Esophagus muscularis mucosa (tissue), 4 donors: ENCODE results near the gene IFNLR1. TPM values are rescaled to one million over a fixed set of nuclear protein-coding genes. Genes with fewer than 3 reads are reported as not detected.
"Not testable (repeated sequence)": the region's sequence is repeated elsewhere in the genome, so short reads cannot be mapped to it uniquely, and the experiment has no call there.

Experiments
- DNase-seq: peaks from one replicate; pipeline ENCODE4 v3.0.0-alpha.2; 2017; ENCODE audit errors: extremely low spot score
- H3K27ac ChIP-seq, 4 donors: fragments of 200-600 bp; sonication (generic); replicated peaks in 1 of 4; 1 replicate in 3 of 4; 2 replicates in 1 of 4; pipeline ENCODE4 v1.5.1; 2016 to 2019; ENCODE audit warnings: mild to moderate bottlenecking in 1 of 4
- H3K27me3 ChIP-seq, 4 donors: fragments of 200-600 bp; sonication (generic); one replicate each; pipeline versions ENCODE4 v1.5.1 to v1.6.0; 2016 to 2019
- H3K36me3 ChIP-seq, 4 donors: fragments of 200-600 bp; sonication (generic); one replicate each; pipeline ENCODE4 v1.5.1; 2016 to 2019
- H3K4me1 ChIP-seq, 4 donors: fragments of 200-600 bp; sonication (generic); one replicate each; pipeline ENCODE4 v1.5.1; 2016 to 2019
- H3K4me3 ChIP-seq, 4 donors: fragments of 200-600 bp; sonication (generic); 1 replicate in 2 of 4; 2 replicates in 2 of 4; pipeline ENCODE4 v1.5.1; 2016 to 2019; ENCODE audit warnings: mild to moderate bottlenecking in 4 of 4, moderate library complexity in 1 of 4
- H3K9me3 ChIP-seq, 4 donors: fragments of 200-600 bp; sonication (generic); 1 replicate in 3 of 4; 2 replicates in 1 of 4; pipeline ENCODE4 v1.5.1; 2016 to 2019
- CTCF ChIP-seq, 3 experiments: fragments of 200-600 bp in 2 of 3; fragments of 450-650 bp in 1 of 3; sonication (generic) in 2 of 3; IDR thresholded peaks; one replicate each; pipeline ENCODE4 v1.5.1; 2017 to 2019; ENCODE audit warnings: antibody characterized with exemption in 3 of 3, mild to moderate bottlenecking in 2 of 3, moderate library complexity in 1 of 3
- EP300 ChIP-seq: sonication (generic); formaldehyde crosslinking; IDR thresholded peaks from one replicate; pipeline ENCODE4 v1.6.1; 2017; ENCODE audit warnings: antibody characterized with exemption
- POLR2A ChIP-seq: fragments of 450-650 bp; IDR thresholded peaks from one replicate; pipeline ENCODE4 v1.6.1; 2017; ENCODE audit warnings: antibody characterized with exemption, moderate library complexity, mild to moderate bottlenecking, low read depth
- POLR2AphosphoS5 ChIP-seq, 2 donors: sonication (generic); formaldehyde crosslinking; IDR thresholded peaks; one replicate each; pipeline ENCODE4 v1.6.1; 2017; ENCODE audit warnings: antibody characterized with exemption in 2 of 2
- WGBS: methylation state at CpG from one replicate; pipeline ENCODE4 v1.1.5; 2018; 5-methylcytosine and 5-hydroxymethylcytosine counted together
- intact Hi-C: fragments of 100-400 bp; cut with DNase I; formaldehyde crosslinking; loops from one replicate; pipeline ENCODE4 v1.15.1; 2023
- total RNA-seq, 4 donors: library from RNA; depleted of rRNA; stranded (reverse); fragments of >200 nt; gene quantifications; one replicate each; pipeline versions ENCODE4 v1.1.0 to v1.2.1, GENCODE V29; 2016

Gene IFNLR1
- total RNA-seq, 4 donors from 2014 or later = 0.50 to 2.0 (median 1.2) TPM

- Histone ChIP-seq H3K27ac (no peak overlapping the region), H3K27me3 (peaks cover 0 to 29% (median 0%) of the 10 kb centered on the region in 4 donors), H3K36me3 (no peaks in the 10 kb centered on the region), H3K4me3 (no peak overlapping the region), H3K9me3 (no peaks in the 10 kb centered on the region), H3K4me1 (peaks cover 0 to 8% (median 7%) of the 10 kb centered on the region in 4 donors)
- intact Hi-C loops = no loop called here
- no peak for DNase-seq
- 50% methylated on average over 2 of the region's 2 CpGs for WGBS
- TF ChIP-seq POLR2AphosphoS5 (IDR thresholded peaks at IDR 0.05) = no peak
- no peak for TF ChIP-seq EP300
- TF ChIP-seq CTCF (IDR thresholded peaks at IDR 0.05) = no peak
- TF ChIP-seq POLR2A = no peak
Measured at GRCh38 chr1:24212376-24212775, 25.3 kb upstream of the IFNLR1 start.

GRCh38 chr1:24210195-24210627 is 23.1 kb upstream of the IFNLR1 start:
- 83% methylated on average over 10 of the region's 10 CpGs for WGBS
- no peaks in the 10 kb centered on the region for H3K9me3 ChIP-seq
- H3K36me3 ChIP-seq = no peaks in the 10 kb centered on the region
- H3K4me3 ChIP-seq = no peak overlapping the region
- intact Hi-C loops = no loop called here
- peaks cover 0 to 27% (median 0%) of the 10 kb centered on the region in 4 donors for H3K27me3 ChIP-seq
- TF ChIP-seq POLR2AphosphoS5 (IDR thresholded peaks at IDR 0.05) = no peak
- no peak for TF ChIP-seq POLR2A
- TF ChIP-seq CTCF (IDR thresholded peaks at IDR 0.05) = no peak
- TF ChIP-seq EP300 = no peak
- H3K27ac ChIP-seq = no peak overlapping the region
- no peak for DNase-seq
- H3K4me1 ChIP-seq = no peaks in the 10 kb centered on the region

- no peak overlapping the region for H3K27ac ChIP-seq
- WGBS = 95% methylated on average over 5 of the region's 5 CpGs
- TF ChIP-seq CTCF (IDR thresholded peaks at IDR 0.05) (no peak), POLR2AphosphoS5 (IDR thresholded peaks at IDR 0.05) (no peak), POLR2A (no peak), EP300 (no peak)
- intact Hi-C loops = loop anchor here (10.0 kb wide), 1 partner anchor 426 kb away; no protein-coding TSS in a partner anchor
- H3K9me3 ChIP-seq = no peaks in the 10 kb centered on the region
- no peak overlapping the region for H3K4me3 ChIP-seq
- H3K4me1 ChIP-seq = no peaks in the 10 kb centered on the region
- no peaks in the 10 kb centered on the region for H3K36me3 ChIP-seq
- DNase-seq = no peak
- H3K27me3 ChIP-seq = peaks cover 0 to 25% (median 0%) of the 10 kb centered on the region in 4 donors
Measured at GRCh38 chr1:24209097-24209496, 22.0 kb upstream of the IFNLR1 start.

GRCh38 chr1:24207709-24208108 is 20.6 kb upstream of the IFNLR1 start:
- H3K9me3 ChIP-seq = no peaks in the 10 kb centered on the region
- H3K4me1 ChIP-seq = no peaks in the 10 kb centered on the region
- TF ChIP-seq POLR2AphosphoS5 (IDR thresholded peaks at IDR 0.05) (no peak), EP300 (no peak), CTCF (IDR thresholded peaks at IDR 0.05) (no peak), POLR2A (no peak)
- peaks cover 0 to 27% (median 0%) of the 10 kb centered on the region in 4 donors for H3K27me3 ChIP-seq
- intact Hi-C loops = loop anchor here (10.0 kb wide), 1 partner anchor 427 kb away; no protein-coding TSS in a partner anchor
- WGBS = 83% methylated on average over 6 of the region's 6 CpGs
- no peak overlapping the region for H3K27ac ChIP-seq
- H3K4me3 ChIP-seq = no peak overlapping the region
- H3K36me3 ChIP-seq = no peaks in the 10 kb centered on the region
- no peak for DNase-seq

GRCh38 chr1:24207395-24207687 is 20.3 kb upstream of the IFNLR1 start:
- intact Hi-C loops = loop anchor here (10.0 kb wide), 1 partner anchor 427 kb away; no protein-coding TSS in a partner anchor
- not testable (repeated sequence) for H3K36me3 ChIP-seq, H3K9me3 ChIP-seq, H3K4me3 ChIP-seq, H3K4me1 ChIP-seq, H3K27ac ChIP-seq, DNase-seq
- H3K27me3 ChIP-seq = peaks cover 0 to 27% (median 0%) of the 10 kb centered on the region in 4 donors
- 76% methylated on average over 9 of the region's 9 CpGs for WGBS
